Fibroblast of skin of left quadriceps (primary cell): ENCODE measurements around the gene CYP46A1.

Experiments
- DNase-seq, 2 experiments: peaks; one replicate each; pipeline ENCODE4 v3.0.0-alpha.2; 2013; ENCODE audit warnings: low read depth in 2 of 2

The CYP46A1 gene

DNA sequence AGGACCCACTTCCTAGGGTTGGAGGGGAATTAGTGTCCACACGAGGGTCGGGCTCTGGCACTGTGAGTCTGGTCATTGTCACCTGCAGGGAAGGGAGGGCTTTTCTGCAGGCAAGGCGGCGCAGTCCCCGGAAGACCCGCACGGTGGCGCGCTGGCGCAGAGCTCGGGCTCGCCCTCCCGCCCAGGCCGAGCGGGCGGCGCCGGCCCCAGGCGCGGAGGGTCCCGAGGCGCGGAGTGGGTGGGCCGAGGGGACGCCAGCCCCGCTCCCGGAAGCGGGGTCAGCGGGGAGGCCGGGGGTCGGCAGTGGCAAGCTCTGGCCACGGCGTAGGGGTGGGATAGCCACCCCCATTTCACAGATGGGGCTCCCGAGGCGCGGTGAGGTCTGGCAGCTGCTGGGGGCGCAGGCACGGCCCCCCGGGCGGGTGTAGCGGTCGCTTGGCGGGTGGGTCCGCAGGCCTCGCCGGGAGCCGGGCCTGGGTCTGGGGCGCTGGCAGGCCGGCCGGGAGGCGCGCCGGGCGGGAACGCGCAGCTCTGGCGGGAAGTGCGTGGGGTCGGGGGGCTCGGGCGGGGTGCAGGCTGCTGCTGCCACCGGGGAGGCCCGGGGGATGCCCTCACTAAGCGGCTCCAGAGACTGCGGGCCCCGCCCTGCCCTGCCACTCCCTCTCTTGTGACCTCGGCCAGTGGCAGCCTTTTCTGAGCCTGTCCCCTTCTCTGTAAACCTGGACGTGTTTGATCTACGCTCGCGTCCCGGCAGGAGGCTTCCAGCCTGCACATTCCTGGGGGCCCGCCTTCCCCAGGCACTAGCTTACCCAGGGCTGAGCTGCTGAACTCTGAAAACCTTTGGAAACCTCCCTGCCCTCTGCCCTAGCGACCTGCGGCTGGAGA, 46.1 kb downstream of the CYP46A1 start:
- DNase-seq, result no peak

DNA sequence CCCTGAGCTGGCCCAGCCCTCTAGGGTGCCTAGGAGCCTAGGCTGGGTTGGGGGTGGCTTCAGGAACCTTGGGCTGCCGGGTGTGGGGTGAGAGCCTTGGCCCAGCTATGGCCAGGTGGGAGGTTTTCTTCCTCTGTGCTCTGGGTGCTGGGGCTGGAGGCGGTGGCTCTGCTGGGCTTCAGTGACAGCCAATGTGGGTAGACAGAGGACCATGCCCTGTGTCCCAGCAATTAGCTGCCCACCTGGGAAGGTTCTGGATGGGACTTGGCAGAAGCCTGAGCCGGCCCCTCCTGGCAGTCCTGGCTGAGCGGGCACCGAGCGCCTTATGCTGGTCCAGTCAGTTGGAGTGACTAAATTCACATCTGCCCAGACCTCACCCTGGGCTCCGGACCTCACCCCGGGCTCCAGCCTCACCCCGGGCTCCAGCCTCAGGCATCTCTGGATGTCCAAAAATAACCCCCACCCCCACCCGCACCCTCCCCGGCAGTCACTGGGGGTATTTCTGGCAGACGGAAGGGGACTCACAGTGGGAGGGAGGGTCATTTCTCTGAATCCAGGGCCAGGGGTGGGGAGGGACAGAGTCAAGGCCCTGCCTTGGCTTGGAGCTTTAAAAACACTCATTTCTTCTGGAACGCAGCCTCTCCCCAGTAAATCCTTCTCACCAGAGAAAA, 46.9 kb downstream of the CYP46A1 start:
- no peak for DNase-seq

DNA sequence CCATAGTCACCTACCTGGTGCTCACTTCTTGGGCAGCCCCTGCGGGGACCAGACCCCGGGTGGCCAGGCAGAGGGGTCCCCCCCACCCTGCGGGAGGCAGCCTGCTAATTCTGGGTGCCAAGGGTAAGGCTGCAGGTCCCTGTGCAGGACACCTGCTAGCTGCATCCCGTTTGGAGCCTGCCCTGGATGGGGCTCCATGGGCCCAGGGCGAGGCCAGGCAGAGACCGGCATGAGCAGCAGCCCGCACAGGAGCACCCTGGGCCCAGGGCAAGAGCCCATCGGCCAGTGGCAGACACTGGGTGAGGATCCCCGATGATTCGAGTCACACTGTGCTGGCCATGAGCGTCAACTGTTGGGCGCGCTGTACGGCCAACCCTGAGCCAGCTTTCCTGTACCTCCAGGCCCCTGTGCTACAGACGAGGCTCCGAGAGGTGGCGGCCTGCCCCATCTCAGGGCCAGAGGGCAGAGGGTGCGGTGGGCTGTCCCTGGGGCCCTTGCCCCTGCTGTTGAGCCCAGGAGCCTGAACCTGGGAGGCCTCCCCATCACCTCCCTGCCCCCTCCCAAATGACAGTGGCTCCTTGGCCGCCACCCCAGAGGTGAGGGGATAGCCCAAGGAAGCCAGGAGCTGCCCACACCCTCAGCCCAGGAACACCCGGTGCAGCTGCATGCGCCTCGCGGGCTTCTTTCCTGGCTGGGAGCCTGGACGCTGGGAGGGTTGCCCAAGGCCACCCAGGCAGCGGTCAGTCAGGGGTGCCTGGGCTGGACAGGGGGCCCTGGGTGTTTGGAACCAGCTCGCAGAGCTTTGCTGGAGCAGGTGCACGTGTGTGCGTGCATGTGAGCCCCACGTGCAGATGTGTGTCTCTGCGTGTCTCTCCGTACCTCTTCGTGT, 47.7 kb downstream of the CYP46A1 start:
- no peak for DNase-seq

DNA sequence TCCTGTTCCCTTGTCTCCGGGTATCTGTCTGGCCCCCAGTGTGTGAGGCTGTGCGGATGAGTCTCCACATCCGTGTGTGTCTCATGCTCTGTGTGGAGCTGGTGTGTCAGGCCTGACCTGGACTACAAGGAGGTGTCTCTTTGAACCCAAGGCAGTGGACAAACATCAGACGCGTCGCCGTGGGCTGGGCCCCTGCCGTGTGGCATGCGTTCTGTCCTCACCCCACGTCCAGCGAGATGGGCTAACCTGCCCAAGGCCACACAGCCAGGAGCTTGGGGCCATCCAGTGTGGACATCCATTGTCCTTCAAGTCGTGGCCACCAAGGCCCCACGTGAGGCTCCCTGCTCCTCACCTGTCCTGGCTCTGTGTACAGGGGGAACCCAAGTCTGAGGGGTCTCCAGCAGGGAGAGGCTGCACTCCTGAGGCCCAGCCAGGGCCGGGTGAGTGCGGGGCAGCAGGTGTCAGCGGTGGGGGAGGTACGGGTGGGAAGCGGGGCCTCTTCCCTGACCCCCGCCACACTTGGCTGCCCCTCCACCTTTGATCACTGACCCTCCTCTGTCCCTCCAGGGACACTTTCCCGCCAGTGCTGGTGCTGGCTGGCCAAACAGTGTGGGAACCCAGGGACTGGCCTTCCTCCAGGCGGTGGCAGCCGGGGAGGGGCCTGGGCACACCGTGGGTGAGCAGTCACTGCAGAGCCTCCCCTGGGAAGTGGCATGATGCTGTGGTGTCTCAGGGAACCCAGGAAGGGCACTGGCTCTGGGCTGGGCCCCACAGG, 48.5 kb downstream of the CYP46A1 start:
- no peak for DNase-seq

DNA sequence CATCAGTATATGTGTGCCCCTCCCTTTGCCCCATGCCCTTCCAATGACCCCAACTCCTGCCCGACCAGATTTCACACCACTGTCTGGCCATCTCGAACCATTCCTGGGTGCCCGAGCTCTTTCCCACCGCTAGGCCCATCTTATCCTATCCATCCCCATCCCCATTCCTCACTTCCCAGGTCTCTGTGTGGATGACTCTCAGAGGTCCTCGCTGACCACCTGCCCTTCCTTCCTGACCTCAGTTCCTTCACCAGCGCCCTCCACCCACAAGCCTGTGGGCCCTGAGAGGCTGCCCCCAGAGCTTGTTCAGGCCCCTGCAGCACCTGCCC, 49.1 kb downstream of the CYP46A1 start:
- no peak for DNase-seq

DNA sequence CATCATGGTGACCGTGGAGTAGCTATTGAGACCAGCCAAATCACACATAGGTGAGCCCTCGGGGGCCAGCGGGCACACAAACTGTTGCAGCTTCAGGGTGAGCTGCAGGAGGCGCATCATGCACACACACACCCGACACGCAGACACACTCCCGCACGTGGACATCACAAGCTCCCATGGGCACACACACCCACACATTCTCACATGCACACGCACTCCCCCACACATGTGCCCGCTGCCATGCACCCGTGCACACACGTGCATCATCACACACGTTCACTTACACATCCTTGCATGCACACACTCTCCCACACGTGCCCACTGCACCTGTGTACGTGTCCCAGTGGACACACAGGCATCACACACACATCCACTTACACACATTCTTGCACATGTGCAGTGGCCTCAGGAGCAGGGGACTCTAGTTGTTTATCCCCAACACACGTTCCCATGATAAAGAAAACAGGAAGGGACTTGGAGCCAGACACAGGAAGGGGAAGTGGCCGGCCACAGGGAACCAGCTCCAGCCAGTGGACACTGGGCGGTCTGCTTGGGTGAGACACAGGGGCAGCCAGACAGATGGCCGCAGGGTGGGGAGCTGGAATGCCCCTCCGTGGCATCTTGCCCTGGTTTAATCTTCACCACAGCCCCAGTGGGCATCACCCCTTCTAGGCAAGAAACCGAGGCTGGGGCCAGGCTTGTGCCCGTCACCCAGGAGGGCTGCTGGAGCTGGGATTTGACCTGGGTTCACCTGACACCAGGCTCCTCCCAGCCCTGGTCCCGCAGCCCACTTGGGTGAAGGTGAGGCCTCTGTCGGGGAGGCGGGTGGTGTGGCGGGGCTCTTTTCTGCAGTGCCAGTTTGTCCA, 49.7 kb downstream of the CYP46A1 start:
- DNase-seq, result no peak

DNA sequence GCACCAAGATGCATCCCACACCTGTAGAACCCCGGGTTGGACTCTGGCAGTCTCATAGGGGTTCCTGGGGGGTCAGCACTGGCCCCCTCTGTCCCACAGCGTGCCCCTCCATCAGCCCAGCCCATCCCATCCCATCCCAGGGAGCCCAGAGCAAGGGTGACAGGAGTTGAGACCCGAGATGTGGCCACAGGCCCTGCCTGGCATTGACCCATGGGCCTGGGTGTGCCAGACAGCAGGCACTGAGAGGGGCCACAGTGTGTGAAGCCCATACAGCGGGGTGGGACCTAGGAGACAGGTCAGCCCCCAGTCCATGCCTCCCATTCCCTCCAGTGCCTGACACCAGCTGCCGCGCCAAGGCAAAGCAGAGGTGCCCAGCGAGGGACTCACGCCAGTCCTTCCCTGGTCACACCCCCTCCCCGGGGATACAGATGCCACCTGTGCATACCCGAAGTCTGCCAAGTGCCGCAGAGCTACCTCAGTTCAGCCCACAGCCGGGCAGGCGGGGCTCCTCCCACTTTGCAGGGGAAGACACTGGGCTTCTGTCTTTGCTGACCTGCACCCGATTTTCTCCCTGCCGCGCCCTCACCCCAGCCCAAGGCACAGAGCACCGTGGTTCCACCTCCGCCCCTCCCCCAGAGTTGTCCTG, 50.4 kb downstream of the CYP46A1 start:
- DNase-seq, result no peak

DNA sequence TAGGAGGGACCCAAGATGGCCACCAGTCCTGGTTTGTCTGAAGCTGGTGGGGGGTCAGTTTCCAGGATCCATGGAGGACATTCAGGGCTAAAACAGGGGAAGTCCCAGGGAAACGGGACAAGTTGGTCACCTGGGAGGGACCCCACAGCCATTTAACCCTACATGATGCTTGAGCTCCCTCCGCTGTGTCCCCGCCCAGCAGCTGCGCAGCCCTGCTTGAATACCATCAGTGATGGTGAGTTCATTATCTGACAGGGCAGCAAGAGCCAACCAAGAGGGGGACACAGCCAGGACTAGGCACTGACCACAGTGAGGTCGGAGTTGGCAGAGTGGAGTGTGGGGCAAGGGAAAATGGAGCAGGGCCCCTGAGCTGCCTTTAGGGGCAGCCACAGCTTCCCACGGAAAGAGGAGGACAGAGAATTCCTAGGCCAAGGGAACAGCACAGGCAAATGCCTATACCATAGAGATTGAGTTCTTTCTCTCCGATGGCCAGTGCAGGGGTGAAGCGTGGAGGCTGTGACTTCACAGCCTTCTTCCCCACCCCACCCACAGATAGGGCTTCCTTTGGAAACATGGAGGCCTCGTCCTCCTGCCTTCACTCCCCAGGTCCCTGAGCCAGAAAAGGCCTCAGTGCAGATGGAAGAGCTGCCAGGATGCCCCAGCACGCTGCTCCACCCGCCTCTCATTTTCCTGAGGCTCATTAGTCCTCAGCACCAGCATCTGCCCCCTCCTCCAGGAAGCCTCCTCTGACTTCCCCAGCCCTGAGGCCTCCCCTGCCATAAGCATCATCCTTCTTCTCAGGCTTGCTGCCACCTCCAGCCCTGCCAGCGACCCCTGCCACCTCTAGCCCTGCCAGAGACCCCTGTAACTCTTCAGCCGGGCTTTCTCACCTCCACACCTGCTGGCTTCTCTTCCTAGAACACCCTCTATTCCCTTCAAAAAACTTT, 51.4 kb downstream of the CYP46A1 start:
- DNase-seq, result no peak

DNA sequence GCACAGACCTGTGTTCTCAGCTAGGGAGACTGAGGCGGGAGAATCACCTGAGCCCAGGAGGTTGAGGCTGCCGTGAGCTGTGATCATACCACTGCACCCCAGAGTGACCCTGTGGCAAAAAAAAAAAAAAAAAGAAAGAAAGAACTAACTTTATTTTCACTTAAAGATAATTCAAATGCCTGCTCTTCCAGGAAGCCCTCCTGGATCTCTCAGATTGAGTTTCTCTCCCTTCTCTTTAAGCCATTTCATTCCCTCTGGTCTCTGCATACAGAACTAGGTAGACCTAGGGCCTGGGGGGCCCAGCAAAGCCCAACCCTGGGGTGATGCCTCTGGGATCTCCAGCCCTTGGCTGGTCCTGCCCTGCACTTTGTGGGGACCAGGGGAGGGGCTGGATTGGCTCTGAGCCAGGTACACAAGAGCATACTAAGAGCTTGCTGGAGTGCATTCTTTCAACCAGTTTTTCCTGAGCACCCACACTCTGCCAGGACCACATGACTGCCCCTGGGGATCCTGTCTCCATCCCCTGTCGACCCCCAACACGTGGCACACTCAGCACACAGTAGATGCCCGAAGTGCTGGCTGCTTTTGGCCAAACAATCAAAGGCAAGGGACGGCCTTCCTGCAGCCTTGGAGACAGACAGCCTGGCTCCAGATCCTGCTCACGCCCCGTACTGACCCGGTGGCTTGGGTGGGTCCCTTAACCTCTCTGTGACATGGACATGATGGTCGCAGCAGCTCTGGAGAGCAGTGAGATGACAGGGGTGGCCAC, 52.7 kb downstream of the CYP46A1 start:
- DNase-seq, result no peak

DNA sequence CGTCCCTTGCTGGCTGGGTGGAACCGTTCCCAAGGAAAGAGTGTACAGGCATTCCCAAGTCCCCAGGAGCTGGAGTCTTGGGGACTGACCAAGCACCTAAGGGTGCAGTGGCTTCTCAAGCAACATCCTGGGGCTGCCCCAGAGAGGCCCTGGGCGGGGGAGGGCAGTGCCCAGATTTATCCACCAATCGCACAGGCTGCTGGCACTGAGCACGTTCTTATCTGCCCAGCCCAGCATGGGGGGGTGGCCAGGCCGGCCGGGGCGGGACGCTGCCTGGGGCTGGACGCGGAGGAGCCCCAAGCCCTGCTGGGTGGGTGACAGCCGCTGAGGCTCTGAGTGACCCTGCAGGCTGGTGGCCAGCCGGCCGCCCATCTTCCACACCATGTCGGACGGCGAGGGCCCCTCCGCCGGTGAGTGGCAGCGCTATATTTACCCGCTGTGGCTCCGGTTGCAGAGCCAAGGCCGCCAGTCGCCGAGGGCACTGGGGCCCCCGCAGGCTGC, 53.4 kb downstream of the CYP46A1 start:
- DNase-seq, result no peak

DNA sequence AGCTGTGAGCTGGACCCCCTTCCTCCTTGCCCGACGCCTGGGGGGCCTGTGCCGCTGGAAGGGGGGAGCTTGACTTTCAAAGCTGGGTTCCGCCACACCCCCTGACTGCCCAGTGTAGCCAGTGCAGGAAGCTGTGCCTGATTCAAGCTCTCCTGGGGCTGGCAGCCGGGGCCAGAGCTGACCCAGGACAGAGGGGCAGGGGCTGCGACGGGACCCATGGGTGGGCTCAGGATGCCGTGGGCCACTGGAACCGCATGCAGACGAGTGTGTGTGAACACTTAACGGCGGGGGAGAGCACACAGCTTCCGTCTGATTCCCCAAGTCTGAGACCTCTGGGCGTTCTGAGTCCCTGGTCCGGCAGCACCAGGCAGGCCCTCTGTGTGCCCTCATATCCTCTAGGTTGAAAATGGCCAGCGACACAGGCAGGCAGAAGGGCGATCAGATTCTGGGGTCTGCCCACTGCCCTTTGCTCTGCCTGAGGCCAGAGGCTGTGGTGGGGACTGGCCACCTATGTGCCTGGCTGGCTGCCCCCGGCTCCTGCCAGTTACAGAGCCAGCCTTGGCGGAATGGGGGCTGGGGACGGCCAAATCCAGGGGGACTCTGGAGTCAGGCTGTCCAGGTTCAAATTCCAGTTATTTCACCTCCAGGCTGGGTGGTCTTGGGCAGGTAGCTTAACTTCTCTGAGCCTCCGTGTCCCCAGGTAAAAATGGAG, 54.0 kb downstream of the CYP46A1 start:
- no peak for DNase-seq

DNA sequence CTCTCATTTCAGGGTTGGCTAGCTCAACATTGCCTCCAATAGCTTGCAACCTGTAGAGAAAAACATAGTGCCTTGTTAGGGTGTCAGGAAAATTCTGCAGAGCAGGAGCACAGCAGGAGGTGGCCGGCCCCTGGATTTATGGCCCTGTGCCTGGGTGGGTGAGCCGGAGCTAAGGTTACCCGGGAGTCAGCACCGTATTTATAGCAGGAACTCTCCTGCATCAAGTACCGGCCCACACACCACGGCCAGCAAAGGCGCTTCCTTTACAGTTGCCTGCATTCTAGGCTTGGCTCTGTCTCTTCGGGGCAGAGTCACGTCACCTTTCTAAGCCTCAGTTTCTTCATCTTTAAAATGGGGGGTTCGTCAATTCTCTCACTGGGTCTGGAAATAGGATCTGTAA, 56.3 kb downstream of the CYP46A1 start:
- no peak for DNase-seq

DNA sequence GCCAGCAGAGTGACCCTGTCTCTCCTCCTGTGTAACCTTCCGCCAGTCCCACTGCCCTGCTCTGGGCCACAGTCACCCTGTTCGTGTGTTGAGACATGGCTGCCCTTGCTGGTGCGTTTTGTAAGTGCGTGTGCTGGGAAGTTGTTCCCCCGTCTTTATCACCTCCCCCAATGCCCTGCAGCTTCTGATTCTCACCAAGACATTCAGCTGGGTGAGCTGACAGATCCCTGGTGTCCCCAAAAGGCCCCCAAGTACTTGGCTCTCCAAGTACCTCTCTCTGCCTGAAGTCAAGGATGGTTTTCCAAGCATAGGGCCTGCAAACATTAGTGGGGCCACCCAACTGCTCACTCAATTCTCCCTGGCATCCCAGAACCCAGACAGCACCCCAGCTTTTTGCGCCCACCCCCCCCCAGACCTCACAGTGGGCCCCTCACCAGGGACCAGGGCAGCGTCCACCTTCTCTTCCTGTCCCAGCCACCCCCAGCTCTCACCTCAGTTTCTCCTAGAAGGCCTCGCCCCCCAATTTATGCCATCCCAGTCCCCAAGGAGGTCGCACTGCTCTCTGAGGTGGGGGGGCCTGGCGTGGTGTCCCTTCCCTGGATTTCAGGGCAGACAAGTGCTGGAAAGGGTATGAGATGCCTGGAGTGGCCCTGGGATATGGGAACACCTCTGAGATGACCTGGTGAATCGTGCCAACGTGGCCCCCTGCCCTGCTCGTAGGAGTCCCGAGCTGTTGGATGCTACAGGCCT, 57.3 kb downstream of the CYP46A1 start:
- no peak for DNase-seq

DNA sequence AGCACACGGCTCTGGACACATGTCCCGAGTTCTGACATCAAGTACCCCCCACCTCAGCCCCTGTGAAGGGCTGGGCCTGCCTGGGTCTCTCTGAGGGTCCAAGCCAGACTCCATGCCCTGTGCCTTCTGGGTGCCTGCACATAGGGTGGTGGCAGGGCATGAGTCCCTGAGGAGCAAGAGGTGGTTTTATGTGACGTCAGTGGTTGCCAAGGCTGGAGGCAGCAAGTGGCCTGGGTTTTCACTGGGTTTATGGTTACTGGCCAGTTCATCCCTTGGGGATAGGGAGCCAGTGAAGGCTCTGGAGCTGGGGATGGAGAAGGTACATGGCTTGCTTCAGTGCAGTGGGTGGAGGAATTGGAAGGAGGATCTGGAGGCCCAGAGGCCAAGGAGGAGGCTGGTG, 58.0 kb downstream of the CYP46A1 start:
- DNase-seq, result no peak

DNA sequence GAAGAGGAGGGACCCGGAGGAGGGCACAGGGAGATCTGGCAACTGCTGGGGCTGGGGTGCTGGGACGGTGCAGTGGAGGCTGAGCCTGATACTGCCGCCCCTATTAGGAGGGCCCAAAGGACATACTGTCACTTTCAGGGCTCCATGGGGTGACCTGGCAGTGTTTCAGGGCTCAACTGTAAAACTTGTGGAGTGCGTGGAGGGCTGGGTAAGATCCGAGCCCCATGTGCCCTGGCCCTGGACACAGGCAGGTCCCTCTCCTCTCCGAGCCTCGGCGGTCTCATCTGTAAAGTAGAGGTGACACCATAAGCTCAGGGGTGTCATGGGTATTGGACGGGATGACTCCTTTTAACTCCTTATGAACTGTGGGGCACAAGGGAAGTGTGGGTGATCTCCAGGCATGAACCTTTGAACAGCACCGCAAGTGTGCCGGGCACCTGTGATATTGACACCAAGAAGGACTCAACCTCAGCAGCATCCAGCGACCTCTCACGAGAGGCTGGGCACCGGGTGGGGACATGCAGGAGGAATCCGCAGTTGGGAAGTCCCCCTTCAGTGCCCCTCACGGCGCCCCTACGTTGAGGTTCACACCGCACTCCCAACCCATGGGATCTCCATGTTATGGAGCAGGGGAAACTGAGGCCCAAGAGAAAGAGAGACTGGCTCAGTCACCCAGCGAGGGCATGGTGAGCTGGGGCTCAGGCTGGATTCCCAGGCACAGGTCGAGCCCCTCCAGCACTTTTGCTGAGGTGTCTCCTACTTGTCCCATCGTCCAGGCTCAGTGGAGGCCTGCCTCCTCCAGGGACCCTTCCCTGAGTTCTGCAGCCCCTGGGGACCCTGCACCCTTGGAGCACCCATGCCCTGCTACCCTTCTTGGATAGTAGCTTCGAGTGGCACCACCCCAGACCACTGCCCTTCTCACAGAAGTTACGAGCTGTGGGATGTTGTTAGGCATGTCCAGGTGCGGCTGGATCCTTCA, 58.7 kb downstream of the CYP46A1 start:
- DNase-seq, result no peak
